22Rv1 (cell line): ENCODE data around the gene MAP3K20.

Experiments
- H3K27ac ChIP-seq: fragments of 450-650 bp; 2 replicates; pipeline ENCODE4 v1.5.1; 2017
- ZFX ChIP-seq: fragments of 450-650 bp; IDR thresholded peaks from 2 replicates; pipeline ENCODE4 v1.6.1; 2017; ENCODE audit warnings: antibody characterized with exemption, borderline replicate concordance
- TF ChIP-seq, protein P1 (sequence below): fragments of 450-650 bp; IDR thresholded peaks from 2 replicates; pipeline ENCODE4 v1.5.1; 2017; ENCODE audit warnings: mild to moderate bottlenecking

The MAP3K20 gene

DNA sequence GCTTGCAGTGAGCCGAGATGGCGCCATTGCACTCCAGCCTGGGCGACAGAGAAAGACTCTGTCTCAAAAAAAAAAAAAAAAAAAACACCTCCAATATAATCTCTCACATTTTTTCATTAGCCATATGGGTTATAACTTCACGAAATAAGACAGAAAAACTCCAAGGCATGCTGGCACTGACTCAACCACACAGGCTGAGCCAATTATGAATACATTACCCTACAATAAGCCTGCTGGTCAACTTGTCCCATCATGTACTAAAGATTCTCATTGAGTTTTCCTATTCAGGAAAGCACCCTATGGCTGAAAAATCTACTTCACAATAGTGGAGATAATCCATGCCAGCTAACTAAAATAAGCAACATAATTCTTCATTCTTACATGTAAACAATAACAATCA, 12.8 kb upstream of the MAP3K20 start:
- TF ChIP-seq, protein P1, sequence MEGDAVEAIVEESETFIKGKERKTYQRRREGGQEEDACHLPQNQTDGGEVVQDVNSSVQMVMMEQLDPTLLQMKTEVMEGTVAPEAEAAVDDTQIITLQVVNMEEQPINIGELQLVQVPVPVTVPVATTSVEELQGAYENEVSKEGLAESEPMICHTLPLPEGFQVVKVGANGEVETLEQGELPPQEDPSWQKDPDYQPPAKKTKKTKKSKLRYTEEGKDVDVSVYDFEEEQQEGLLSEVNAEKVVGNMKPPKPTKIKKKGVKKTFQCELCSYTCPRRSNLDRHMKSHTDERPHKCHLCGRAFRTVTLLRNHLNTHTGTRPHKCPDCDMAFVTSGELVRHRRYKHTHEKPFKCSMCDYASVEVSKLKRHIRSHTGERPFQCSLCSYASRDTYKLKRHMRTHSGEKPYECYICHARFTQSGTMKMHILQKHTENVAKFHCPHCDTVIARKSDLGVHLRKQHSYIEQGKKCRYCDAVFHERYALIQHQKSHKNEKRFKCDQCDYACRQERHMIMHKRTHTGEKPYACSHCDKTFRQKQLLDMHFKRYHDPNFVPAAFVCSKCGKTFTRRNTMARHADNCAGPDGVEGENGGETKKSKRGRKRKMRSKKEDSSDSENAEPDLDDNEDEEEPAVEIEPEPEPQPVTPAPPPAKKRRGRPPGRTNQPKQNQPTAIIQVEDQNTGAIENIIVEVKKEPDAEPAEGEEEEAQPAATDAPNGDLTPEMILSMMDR, result no peak
- TF ChIP-seq ZFX, result no peak
- H3K27ac ChIP-seq, result no peak overlapping the region

- H3K27ac ChIP-seq, result no peak overlapping the region
- TF ChIP-seq, protein P1, result no peak
- TF ChIP-seq ZFX, result no peak
Observed at GRCh38 chr2:173064151-173064805, 11.4 kb upstream of the MAP3K20 start.

DNA sequence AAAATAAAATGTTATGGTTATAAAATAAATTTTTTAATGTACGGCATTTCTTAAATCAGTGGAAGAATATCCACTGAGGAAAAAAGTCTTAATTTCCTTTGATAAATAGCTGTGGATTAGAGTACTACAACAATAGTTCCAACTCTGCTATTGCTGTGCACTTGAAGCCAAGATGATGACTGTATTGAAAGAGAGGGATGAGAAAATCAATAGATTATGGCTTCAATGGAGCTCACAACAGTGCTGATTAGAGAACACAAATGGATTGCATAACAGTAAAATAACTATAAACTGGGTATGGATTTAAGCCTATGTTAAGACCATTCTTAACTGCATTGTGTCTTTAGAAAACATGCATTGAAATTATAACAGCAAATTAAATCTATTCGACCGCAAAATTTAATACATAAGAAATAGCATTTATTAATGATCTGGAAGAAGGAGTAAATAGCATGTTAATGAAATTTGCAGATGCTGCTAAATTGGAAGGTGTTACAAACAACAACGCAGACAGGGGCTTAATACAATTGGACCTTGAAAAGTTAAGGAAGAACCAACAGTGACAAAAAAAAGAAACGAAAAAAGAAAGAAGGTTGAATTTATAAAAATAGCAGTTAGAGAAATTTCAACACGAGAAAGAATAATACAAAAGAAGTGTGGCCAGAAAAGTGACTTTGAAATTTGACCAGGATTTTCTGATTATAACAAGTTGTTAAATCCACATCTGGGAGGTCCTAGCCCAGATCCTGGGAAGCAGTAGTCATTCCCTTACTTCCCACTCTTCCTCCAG, 8.6 kb upstream of the MAP3K20 start:
- no peak overlapping the region for H3K27ac ChIP-seq
- TF ChIP-seq, protein P1, result no peak
- no peak for TF ChIP-seq ZFX

- no peak overlapping the region for H3K27ac ChIP-seq
- TF ChIP-seq, protein P1, result no peak
- TF ChIP-seq ZFX, result no peak
Observed at GRCh38 chr2:173075056-173075780, 428 bp upstream of the MAP3K20 start.

DNA sequence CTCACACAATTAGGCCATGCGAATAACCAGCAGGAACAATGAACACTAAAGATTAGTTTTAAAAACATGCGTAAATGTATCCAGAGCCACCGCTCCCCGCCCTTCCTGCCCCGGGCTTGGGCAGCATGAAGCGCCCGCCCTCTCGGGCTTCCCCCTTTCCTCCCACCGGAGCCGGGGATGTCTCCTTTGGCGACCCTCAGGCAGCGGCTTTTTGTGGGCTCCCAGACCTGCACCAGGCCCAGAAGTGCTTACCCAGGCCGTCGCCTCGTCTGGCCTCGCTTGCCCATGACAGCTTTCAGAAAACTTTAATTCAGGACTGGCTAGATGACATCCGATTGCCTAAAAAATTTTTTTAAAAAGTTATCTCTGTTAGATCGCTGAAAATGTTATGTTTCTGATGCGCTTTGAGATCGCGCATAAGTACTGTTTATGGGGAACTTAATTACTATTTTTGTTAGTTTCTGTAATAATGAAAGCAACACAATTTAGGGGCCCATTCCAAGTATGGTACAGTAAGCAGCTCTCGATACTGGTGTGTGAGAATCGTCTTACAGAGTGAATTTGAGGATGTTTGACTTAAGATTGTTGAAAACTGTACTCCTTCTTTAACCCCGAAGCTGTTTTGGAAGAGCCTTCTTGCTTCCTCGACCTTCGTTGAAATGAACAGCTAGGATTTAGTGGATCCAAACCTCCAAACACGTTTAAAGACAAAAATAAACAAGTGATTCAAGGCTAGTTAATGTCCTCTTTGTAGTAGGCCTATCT, 1.1 kb downstream of the MAP3K20 start:
- TF ChIP-seq, protein P1, result no peak
- no peak for TF ChIP-seq ZFX
- H3K27ac ChIP-seq, result no peak overlapping the region

DNA sequence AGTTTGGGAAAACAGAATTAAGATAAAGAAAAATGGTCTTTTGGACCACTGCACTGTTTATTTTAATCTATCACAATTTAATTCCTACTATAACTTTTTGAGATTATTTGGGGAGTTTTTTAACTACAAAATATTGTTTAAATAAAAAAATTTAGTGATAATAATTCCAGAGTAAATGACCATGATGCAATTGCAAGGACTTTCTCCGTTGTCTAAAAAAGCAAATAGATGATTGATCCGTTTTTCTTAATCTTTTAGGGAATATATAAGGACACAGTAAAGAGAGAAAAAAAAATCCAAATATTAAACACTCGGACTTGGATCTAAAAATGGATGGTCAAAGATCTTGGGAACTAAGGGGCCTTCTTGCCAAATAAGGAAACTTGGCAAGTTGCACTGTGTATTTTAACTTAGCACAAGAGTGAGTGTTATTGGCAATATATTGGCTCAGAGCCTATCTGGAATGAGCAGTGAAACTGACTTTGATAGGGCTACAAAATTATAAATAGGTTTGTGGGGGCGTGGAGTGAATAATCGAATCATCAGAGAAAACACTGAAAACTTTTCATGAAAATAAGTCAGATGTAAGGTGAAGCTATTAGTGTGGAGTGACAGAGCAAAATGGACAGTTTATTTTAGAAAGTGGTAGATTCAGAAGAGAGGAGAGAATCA, 2.0 kb downstream of the MAP3K20 start:
- H3K27ac ChIP-seq, result no peak overlapping the region
- TF ChIP-seq, protein P1, result no peak
- TF ChIP-seq ZFX, result no peak
